GM18858 (cell line): ENCODE measurements around the gene C16orf96.
"Not testable (repeated sequence)": the region's sequence is repeated elsewhere in the genome, so short reads cannot be mapped to it uniquely, and the experiment has no call there.

Experiments used
- ATAC-seq: cut with Tn5 transposase; IDR thresholded peaks from one replicate; pipeline ENCODE4 v1.9.1; 2021; ENCODE audit not compliant: unreplicated experiment

Gene C16orf96

DNA sequence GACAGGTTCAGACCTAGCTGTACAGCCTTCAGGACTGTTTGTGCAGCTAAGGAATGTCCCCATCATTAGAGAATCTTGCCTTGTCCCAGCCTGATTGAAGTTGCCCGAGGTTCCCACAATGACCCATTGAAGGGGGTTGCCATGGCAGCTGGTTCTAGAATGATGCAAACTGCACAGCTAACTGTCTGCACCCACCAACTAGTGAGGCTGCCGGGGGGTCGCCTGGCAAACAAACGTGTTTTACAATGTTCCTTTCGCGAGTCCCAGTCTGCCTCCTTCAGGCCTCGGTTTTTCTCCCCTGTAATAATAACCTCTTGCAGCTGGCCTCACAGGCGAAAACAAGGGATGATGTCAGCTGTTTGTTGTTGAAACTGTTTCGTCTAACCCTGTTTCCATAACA is 5.5 kb downstream of the C16orf96 start:
- ATAC-seq: no peak

- no peak for ATAC-seq
Observed at GRCh38 chr16:4564661-4565267, 8.6 kb downstream of the C16orf96 start.

GRCh38 chr16:4566144-4566543 is 10.0 kb downstream of the C16orf96 start:
- no peak for ATAC-seq

GRCh38 chr16:4570086-4570485 is 13.9 kb downstream of the C16orf96 start:
- no peak for ATAC-seq

GRCh38 chr16:4570688-4571321 is 14.7 kb downstream of the C16orf96 start:
- no peak for ATAC-seq

- ATAC-seq: no peak
Observed at GRCh38 chr16:4572715-4573114, 16.6 kb downstream of the C16orf96 start.

- not testable (repeated sequence) for ATAC-seq
Observed at GRCh38 chr16:4573926-4574325, 17.8 kb downstream of the C16orf96 start.

- no peak for ATAC-seq
Observed at GRCh38 chr16:4574919-4575705, 19.0 kb downstream of the C16orf96 start.

- ATAC-seq: no peak
Observed at GRCh38 chr16:4576008-4576407, 19.9 kb downstream of the C16orf96 start.

GRCh38 chr16:4578961-4579530 is 22.9 kb downstream of the C16orf96 start:
- no peak for ATAC-seq

GRCh38 chr16:4580250-4580649 is 24.1 kb downstream of the C16orf96 start:
- ATAC-seq: no peak

DNA sequence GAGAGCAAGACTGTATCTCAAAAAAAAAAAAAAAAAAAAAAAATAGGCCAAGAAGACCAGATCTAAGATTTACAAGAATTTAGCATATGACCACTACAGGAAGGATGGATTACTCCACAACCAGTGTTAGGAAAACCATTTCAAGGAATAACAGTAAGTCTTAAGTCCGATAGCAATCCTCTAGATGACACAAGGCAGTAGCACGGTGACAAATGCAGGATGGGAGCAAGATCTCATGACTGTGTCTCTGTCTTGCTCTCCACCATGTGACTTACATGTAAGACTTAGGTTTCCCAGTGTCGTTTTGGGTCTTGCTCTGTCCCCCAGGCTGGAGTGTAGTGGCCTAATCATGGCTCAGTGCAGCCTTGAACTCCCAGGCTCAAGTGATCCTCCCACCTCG is 27.8 kb downstream of the C16orf96 start:
- no peak for ATAC-seq

- no peak for ATAC-seq
Observed at GRCh38 chr16:4586291-4586690, 30.2 kb downstream of the C16orf96 start.

DNA sequence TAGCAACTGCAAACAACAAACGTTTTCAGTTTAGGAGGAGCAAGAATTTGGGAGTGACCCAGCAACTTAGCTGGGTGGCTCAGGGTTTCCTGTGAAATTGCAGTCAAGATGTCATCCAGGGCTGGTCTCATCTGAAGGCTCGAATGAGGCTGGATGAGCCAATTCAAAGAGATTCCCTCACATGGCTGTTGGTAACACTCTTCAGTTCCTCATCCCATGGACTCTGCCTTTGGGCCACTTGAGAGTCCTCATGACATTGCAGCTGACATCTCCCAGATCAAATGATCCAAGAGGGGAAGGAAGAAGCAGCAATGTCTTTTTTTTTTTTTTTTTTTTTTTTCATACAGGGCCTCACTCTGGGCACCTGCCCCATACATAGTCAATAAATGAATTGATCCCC is 32.2 kb downstream of the C16orf96 start:
- ATAC-seq: no peak

DNA sequence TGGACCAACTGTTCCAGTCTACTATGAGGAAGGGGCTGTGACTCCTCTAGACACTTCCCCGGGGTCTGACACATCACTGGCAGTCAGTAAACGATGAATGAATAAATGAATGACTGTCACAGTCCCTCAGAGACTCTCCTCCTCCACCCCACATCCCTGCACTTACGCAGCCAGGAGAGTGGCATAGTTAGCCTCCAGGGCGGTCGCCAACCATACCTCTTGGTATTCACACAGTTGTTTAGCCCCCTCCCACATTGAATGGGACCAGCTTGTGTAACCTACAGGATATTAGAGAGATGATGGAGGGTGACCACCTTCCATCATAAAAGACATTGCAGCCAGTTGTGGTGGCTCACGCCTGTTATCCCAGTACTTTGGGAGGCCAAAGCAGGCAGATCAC is 32.8 kb downstream of the C16orf96 start:
- ATAC-seq: no peak

DNA sequence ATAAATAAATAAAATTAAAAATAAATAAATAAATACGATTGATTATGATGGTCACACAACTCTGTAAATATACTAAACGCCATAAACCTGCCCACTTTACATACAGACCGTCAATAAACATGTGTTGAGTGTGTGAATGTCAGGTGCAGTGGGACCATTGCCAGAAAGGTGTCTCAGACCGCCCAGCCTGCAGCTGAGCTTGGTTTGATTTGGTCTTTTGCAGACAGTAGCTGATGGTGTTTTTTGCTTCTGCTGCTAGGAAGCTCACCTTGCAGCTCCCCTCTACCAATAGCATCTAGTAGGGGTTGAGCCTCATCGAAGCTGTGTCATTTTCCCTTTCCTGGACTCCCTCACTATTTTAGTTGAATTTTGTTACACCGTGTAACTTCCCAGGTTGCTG is 35.1 kb downstream of the C16orf96 start:
- no peak for ATAC-seq

DNA sequence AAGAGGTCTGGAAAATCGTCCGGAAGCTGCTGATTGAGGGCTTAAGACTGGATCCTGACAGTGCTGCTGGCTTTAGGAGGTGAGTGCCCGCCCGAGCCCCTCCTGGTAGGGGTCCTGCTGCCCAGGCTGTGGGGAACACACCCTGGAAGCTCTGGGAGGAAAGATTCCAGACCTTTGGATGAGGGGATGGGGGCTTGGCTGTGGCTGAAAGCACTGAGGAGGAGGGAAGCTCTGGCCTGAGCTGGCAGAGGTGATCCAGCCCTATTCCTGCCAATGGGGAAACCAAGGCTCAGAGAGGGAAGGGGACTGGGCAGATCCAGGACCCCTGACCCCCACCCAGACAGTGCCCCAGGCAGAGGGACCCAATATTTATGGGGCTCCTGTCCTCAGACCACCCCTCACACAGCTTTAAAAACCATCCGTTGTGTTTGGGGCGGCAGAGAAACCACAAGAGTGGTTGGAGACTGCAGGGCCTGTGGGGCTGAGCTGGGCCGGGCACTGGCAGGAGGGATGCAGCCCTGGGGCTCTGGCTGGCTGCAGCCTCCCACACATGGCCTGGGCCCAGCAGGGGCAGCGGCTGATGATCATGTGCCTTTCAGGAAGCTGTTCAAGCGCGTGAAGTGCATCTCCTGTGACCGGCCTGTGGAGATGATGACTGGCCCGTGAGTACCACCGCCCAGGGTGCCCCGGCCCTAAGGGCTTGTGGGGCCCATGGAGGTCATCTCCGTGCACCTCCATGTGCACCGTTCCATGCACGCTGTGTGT is 35.7 kb downstream of the C16orf96 start:
- no peak for ATAC-seq

DNA sequence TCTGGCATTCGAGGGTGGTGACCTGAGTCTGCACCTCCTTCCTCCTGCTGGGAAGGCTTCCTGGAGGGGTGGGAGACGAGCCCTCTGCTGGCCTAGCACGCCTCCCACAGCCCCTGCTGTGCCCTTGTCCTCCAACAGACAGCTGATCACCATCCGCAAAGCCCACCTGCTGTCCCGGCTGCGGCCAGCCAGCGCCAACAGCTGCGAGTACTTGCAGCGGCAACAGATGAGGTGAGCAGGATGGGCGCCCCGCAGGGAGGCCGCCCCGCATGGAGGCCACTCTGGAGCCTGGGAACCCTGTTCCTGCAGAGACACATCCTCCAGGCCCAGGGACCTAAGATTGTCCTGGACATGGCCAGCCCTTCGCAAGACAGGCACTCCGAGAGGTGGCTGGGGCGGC is 36.9 kb downstream of the C16orf96 start:
- ATAC-seq: no peak

GRCh38 chr16:4594433-4595410 is 38.6 kb downstream of the C16orf96 start:
- no peak for ATAC-seq

GRCh38 chr16:4597174-4597573 is 41.0 kb downstream of the C16orf96 start:
- ATAC-seq: no peak
